ENCODE data around the gene LBR.
"Not testable (repeated sequence)": the region's sequence is repeated elsewhere in the genome, so short reads cannot be mapped to it uniquely, and the experiment has no call there.

Gene LBR

GRCh38 chr1:225423518-225423855 is 4.4 kb downstream of the LBR start:
- no peak for DNase-seq (ENCODE audit: low read depth in 3 of 3)

- no peak for DNase-seq (ENCODE audit: low read depth in 3 of 3)
These were observed 4.9 kb downstream of the LBR start for GRCh38 chr1:225422795-225423517.

GRCh38 chr1:225422031-225422605 is 5.7 kb downstream of the LBR start:
- DNase-seq (ENCODE audit: low read depth in 3 of 3): no peak

- no peak for DNase-seq (ENCODE audit: low read depth in 3 of 3)
These were observed 9.2 kb downstream of the LBR start for GRCh38 chr1:225418598-225418997.

GRCh38 chr1:225418059-225418458 is 9.8 kb downstream of the LBR start:
- no peak for DNase-seq (ENCODE audit: low read depth in 3 of 3)

- DNase-seq (ENCODE audit: low read depth in 3 of 3): no peak
These were observed 11.7 kb downstream of the LBR start for GRCh38 chr1:225415967-225416745.

- DNase-seq (ENCODE audit: low read depth in 3 of 3): no peak
These were observed 12.5 kb downstream of the LBR start for GRCh38 chr1:225415307-225415706.

- no peak for DNase-seq (ENCODE audit: low read depth in 3 of 3)
These were observed 14.0 kb downstream of the LBR start for GRCh38 chr1:225413708-225414375.

GRCh38 chr1:225412803-225413351 is 15.0 kb downstream of the LBR start:
- DNase-seq (ENCODE audit: low read depth in 3 of 3): no peak

- no peak for DNase-seq (ENCODE audit: low read depth in 3 of 3)
These were observed 15.5 kb downstream of the LBR start for GRCh38 chr1:225412321-225412720.

- no peak for DNase-seq (ENCODE audit: low read depth in 3 of 3)
These were observed 17.8 kb downstream of the LBR start for GRCh38 chr1:225410036-225410435.

GRCh38 chr1:225409051-225409450 is 18.8 kb downstream of the LBR start:
- DNase-seq (ENCODE audit: low read depth in 3 of 3): no peak

GRCh38 chr1:225408249-225408648 is 19.6 kb downstream of the LBR start:
- DNase-seq (ENCODE audit: low read depth in 3 of 3): no peak

GRCh38 chr1:225407755-225408154 is 20.1 kb downstream of the LBR start:
- no peak for DNase-seq (ENCODE audit: low read depth in 3 of 3)

- DNase-seq (ENCODE audit: low read depth in 3 of 3): no peak
These were observed 20.7 kb downstream of the LBR start for GRCh38 chr1:225406976-225407725.

- no peak for DNase-seq (ENCODE audit: low read depth in 3 of 3)
These were observed 26.9 kb downstream of the LBR start for GRCh38 chr1:225400968-225401367.

GRCh38 chr1:225396357-225396756 is 31.5 kb downstream of the LBR start:
- no peak for DNase-seq (ENCODE audit: low read depth in 3 of 3)

GRCh38 chr1:225389843-225390242 is 38.0 kb downstream of the LBR start:
- DNase-seq (ENCODE audit: low read depth in 3 of 3): no peak

- DNase-seq (ENCODE audit: low read depth in 3 of 3): no peak
These were observed 39.5 kb downstream of the LBR start for GRCh38 chr1:225388372-225388771.

GRCh38 chr1:225386860-225387259 is 41.0 kb downstream of the LBR start:
- not testable (repeated sequence) for DNase-seq (ENCODE audit: low read depth in 3 of 3)

GRCh38 chr1:225380691-225381090 is 47.1 kb downstream of the LBR start:
- DNase-seq (ENCODE audit: low read depth in 3 of 3): no peak
